HL-60/S4 (cell line): ENCODE measurements around the gene LSM3.

Experiments
- in situ Hi-C: fragments of 300-500 bp; cut with MboI; formaldehyde crosslinking; loops from 2 replicates; pipeline ENCODE4 v1.14.3; 2022; ENCODE audit warnings: low sequenced_read_pairs

The LSM3 gene

DNA sequence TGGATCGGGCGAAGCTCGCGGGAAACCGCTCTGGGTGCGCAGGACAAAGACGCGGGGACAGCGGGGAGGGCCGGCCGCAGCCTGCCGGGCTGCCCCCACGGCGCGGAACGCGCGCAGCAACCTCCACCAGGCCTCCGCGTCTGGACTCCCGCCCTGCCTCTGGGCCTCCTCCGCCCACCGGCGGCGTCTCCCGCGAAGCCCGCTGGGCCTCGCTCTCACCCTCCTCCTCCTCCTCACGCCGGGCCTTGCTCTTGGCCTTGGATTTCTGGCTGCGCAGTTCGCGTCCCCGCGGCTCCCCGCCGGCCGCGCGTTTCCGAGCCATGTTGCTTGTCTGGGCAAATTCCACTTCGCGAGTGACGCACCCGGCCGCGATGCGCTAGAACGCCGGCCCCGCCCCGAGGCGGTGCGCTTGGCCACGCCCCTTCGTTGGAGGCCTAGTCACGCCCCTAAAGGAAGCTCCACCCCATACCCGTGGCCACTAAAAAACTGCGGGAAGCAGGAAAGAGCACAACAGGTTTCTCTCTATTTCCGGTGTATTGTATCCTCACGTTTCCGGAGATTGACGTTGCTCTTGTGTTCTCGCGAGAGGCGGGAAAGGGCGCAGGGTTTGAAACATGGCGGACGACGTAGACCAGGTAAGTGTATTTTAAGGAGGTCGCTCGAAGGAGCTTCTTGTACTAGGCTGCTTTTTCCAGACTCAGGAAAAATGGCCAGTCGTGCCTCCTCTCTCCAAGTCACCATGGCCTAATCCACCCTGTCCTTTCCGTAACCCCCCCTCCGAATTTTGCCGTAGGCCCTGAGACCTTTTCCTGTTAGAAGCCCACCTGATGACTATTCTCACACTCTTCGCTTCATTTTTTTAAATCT lies at the start of gene LSM3, which contains the start of gene XPC:
TSS of gene LSM3 (plus strand) at position 571 of the 867 bp plus-strand sequence. CDS start at position 615, 44 bp downstream.
TSS of gene XPC (minus strand) at position 355 of the 867 bp plus-strand sequence. CDS start at position 322, 33 bp downstream.
- in situ Hi-C loops = no loop called here

- in situ Hi-C loops = no loop called here
Observed at GRCh38 chr3:14129296-14129695, 49.3 kb upstream of the LSM3 start.

- in situ Hi-C loops = no loop called here
Observed at GRCh38 chr3:14130230-14130629, 48.4 kb upstream of the LSM3 start.

DNA sequence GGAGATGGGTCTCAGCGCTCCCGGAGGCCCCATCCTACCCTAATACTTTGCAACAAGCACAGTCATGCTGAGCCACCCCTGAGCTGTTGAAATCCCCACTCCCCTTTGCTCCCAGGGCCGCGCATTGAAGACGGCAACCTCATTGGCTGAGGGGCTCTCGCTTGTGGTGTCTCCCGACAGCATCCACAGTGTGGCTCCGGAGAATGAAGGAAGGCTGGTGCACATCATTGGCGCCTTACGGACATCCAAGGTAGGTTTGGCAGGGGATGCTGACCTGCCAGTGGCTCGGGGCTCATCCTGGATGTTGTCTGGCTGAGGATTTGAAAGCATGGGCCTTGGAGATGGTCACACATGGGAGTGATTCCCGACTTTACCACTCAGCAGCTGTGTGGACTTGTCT lies 47.9 kb upstream of the LSM3 start:
- in situ Hi-C loops = no loop called here

- in situ Hi-C loops = no loop called here
Observed at GRCh38 chr3:14131134-14131533, 47.5 kb upstream of the LSM3 start.

DNA sequence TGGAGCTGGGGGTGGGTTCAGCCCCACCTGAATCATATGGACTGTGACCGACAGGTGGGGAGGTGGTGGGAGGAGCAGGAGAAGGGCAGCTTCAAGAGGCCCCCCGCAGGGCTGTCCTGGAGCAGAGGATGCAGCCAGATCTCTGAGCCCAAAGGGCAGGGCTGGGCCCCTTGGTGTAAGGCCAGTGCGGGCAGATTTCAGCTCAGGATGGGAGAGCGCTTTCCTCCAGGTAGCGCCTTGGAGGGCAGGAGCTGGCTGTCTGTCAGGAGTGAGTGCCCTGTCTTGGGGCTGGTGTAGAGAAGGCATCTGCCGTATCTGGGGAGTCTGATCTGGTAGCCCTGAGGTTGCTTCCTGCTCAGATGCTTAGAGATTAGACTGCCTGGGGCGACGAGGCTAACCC lies 46.5 kb upstream of the LSM3 start:
- in situ Hi-C loops = no loop called here

GRCh38 chr3:14132689-14133088 lies 45.9 kb upstream of the LSM3 start:
- in situ Hi-C loops = no loop called here

- in situ Hi-C loops = no loop called here
Observed at GRCh38 chr3:14133188-14133800, 45.3 kb upstream of the LSM3 start.

DNA sequence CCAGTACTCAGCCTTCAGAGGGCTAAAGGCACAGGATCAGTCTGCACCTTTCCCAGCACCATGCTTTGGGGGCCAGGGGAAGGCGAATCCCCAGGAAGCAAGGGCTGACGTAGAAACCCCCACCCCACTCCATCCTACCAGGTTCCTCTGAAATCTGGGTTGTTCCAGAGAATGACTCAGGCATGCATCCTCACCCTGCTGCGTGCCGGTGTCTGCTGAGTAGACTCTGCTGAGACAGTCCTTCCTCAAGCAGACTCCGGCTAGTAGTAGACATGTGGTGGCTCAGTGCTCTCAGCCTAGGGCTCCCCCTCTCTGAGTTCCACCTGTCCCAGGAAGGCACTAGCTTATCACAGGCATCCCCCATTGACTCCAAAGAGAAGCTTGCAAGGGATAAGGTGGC lies 44.7 kb upstream of the LSM3 start:
- in situ Hi-C loops = no loop called here

- in situ Hi-C loops = no loop called here
Observed at GRCh38 chr3:14134291-14134690, 44.3 kb upstream of the LSM3 start.

GRCh38 chr3:14135581-14135980 lies 43.0 kb upstream of the LSM3 start:
- in situ Hi-C loops = no loop called here

DNA sequence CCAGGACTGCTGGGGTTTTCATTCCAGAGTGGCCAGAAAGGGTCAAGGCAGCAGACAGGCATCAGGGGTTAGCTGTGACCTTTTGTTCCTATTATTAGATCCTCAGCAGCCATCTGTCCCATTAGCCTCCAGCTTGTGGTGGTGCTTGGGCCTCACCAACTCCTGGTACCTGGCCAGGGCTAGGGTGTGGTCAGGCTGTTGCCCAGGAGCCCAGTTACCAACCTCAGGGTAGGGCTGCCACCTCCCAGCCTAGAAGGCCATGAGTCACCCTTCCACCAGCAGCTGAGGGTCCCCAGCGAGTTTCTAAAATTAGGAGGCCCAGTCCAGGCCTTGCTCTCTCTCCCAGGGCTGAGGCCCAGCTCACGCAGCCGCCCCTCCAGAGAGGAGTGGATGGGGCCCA lies 41.6 kb upstream of the LSM3 start:
- in situ Hi-C loops = no loop called here

- in situ Hi-C loops = no loop called here
Observed at GRCh38 chr3:14137445-14137844, 41.2 kb upstream of the LSM3 start.

DNA sequence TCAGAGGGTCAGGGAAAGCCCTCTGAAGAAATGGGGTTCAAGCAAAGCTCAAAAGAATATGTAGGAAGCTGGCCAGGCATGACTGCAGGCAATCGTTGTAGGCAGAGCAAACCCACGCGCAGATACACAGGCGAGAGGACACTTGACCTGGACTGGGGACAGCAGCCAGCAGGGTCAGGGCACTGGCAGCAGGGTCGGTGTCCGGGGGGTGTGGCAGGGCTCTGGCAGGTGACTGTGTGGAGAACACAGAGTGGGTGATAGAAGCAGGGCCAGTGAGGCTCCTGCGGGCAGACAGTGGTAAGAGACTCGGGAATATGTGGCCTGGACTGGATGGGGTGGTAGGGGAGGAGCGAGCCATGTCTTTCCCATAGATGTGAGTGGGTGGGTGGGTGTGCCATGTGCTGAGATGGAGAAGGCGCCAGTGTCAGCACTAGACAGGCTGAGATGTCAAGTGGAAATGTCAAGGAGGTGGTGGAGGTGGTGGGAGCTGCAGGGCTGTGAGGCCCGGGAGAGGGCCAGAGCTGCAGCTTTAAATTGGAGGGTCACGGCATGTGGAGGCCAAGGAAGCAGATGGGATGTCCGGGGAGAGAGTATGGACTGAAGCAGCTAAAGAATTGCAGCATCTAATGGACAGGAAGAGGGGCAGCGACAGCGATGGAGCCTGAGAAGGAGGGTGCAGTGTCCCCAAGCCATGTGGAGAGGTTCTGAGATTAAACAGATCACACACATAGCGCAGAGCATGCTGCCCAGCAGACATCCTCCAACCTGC lies 40.3 kb upstream of the LSM3 start:
- in situ Hi-C loops = no loop called here

GRCh38 chr3:14138878-14139655 lies 39.5 kb upstream of the LSM3 start:
- in situ Hi-C loops = no loop called here

- in situ Hi-C loops = no loop called here
Observed at GRCh38 chr3:14139771-14140170, 38.8 kb upstream of the LSM3 start.

DNA sequence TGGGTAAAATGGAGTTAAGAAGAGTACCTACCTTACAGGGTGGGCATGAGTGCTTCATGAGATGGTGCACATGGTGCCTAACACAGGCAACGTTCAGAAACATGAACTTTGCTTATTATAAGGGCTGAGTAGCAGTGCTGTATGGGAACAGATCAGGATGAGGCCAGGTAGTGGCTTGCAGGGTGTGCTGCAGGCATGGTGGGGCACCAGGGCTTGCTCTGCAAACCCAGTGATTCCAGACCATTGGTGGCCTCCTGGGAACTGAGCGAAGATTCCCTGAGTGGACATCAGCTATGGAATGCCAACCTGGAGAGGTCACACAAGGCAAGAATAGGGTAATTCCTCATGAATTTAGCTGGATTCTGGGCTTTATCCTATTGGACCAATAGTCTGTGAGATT lies 37.9 kb upstream of the LSM3 start:
- in situ Hi-C loops = no loop called here

DNA sequence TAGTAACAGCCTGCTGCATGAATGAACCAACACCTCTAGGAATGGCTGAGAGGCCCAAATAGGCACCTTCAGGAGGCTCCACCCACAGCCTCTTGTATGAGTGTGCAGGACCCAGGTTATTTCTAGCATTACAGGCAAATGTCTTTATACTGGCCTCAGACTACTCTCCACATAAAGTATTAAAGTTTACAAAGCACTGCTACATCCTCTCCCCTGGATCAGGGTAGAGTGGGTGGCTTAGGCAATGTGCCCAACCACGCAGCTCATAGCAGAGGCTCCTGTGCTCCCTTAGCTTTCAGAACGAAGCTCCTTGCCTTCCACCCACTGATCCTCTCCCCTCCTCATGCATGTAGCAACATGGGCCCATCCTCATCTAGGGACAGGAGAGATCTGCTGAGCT lies 37.5 kb upstream of the LSM3 start:
- in situ Hi-C loops = no loop called here

DNA sequence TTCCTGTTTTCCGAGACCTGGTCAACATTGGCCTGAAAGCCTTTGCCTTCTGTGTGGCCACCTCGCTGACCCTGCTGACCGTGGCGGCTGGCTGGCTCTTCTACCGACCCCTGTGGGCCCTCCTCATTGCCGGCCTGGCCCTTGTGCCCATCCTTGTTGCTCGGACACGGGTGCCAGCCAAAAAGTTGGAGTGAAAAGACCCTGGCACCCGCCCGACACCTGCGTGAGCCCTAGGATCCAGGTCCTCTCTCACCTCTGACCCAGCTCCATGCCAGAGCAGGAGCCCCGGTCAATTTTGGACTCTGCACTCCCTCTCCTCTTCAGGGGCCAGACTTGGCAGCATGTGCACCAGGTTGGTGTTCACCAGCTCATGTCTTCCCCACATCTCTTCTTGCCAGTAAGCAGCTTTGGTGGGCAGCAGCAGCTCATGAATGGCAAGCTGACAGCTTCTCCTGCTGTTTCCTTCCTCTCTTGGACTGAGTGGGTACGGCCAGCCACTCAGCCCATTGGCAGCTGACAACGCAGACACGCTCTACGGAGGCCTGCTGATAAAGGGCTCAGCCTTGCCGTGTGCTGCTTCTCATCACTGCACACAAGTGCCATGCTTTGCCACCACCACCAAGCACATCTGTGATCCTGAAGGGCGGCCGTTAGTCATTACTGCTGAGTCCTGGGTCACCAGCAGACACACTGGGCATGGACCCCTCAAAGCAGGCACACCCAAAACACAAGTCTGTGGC lies 36.8 kb upstream of the LSM3 start:
- in situ Hi-C loops = no loop called here
